Astrocyte (in vitro differentiated cells and primary cell): Measurements from ENCODE around the gene ARMH4. TPM values are rescaled to one million over a fixed set of nuclear protein-coding genes. Genes with fewer than 3 reads are reported as not detected.

ENCODE experiments used
- DNase-seq: peaks from one replicate; pipeline ENCODE4 v3.0.0-alpha.2; 2010; ENCODE audit warnings: low read depth
- FAIRE-seq: peaks from 2 replicates; lab custom pipeline; 2011; peaks lifted over from hg19 to GRCh38; lab: Jason Lieb, UNC
- H2AFZ ChIP-seq: 2 replicates; pipeline ENCODE4 v1.6.0; 2012; ENCODE audit warnings: low read depth, low read length, inconsistent platforms
- H3K27ac ChIP-seq: 2 replicates; pipeline ENCODE4 v1.5.1; 2011; ENCODE audit warnings: low read depth, low read length, inconsistent platforms
- H3K27me3 ChIP-seq: 2 replicates; pipeline ENCODE4 v1.6.0; 2011; ENCODE audit warnings: low read length, inconsistent platforms; ENCODE audit not compliant: insufficient read depth
- H3K36me3 ChIP-seq: 2 replicates; pipeline ENCODE4 v1.5.1; 2011; ENCODE audit warnings: low read length, inconsistent platforms; ENCODE audit not compliant: insufficient read depth
- H3K4me1 ChIP-seq: 2 replicates; pipeline ENCODE4 v1.5.1; 2011; ENCODE audit warnings: low read length, inconsistent platforms; ENCODE audit not compliant: insufficient read depth
- H3K4me2 ChIP-seq: 2 replicates; pipeline ENCODE4 v1.6.0; 2012; ENCODE audit warnings: low read length, inconsistent platforms
- H3K4me3 ChIP-seq: 2 replicates; pipeline ENCODE4 v1.5.1; 2011; ENCODE audit warnings: low read depth, mild to moderate bottlenecking, low read length, inconsistent platforms; ENCODE audit not compliant: insufficient read depth
- H3K79me2 ChIP-seq: 2 replicates; pipeline ENCODE4 v1.6.0; 2012; ENCODE audit warnings: mild to moderate bottlenecking, low read length, inconsistent platforms; ENCODE audit not compliant: insufficient read depth
- H3K9ac ChIP-seq: 2 replicates; pipeline ENCODE4 v1.6.0; 2012; ENCODE audit warnings: mild to moderate bottlenecking, low read length, inconsistent platforms
- H3K9me3 ChIP-seq: 2 replicates; pipeline ENCODE4 v1.5.1; 2012; ENCODE audit warnings: low read depth, mild to moderate bottlenecking, low read length, inconsistent platforms; ENCODE audit not compliant: insufficient read depth
- H4K20me1 ChIP-seq: 2 replicates; pipeline ENCODE4 v1.6.0; 2012; ENCODE audit warnings: low read length, inconsistent platforms; ENCODE audit not compliant: insufficient read depth
- H3K27ac Mint-ChIP-seq: one replicate; pipeline ENCODE4 v1.8.0; 2021; ENCODE audit warnings: mild to moderate bottlenecking, mixed read lengths; ENCODE audit not compliant: unreplicated experiment
- H3K27me3 Mint-ChIP-seq: one replicate; pipeline ENCODE4 v1.8.0; 2021; ENCODE audit warnings: low read depth, mixed read lengths; ENCODE audit not compliant: unreplicated experiment
- H3K36me3 Mint-ChIP-seq: one replicate; pipeline ENCODE4 v1.8.0; 2021; ENCODE audit warnings: low read depth, mixed read lengths; ENCODE audit not compliant: unreplicated experiment
- H3K4me1 Mint-ChIP-seq: one replicate; pipeline ENCODE4 v1.8.0; 2021; ENCODE audit warnings: low read depth, mixed read lengths; ENCODE audit not compliant: unreplicated experiment
- H3K4me3 Mint-ChIP-seq: one replicate; pipeline ENCODE4 v1.8.0; 2021; ENCODE audit warnings: mild to moderate bottlenecking, moderate library complexity, mixed read lengths; ENCODE audit not compliant: unreplicated experiment
- H3K9me3 Mint-ChIP-seq: one replicate; pipeline ENCODE4 v1.8.0; 2021; ENCODE audit warnings: mild to moderate bottlenecking, mixed read lengths; ENCODE audit not compliant: unreplicated experiment
- CTCF ChIP-seq: IDR thresholded peaks from 2 replicates; pipeline ENCODE4 v1.5.1; 2011; ENCODE audit warnings: low read depth, mild to moderate bottlenecking, inconsistent platforms, low read length, moderate library complexity; ENCODE audit not compliant: insufficient read depth
- EZH2 ChIP-seq: IDR thresholded peaks from 2 replicates; pipeline ENCODE4 v1.6.1; 2012; ENCODE audit warnings: mild to moderate bottlenecking, low read length, inconsistent platforms; ENCODE audit not compliant: insufficient read depth
- total RNA-seq: library from RNA; stranded (reverse); gene quantifications from 2 replicates; pipeline ENCODE4 v1.2.1, GENCODE V29; 2021

ARMH4 gene
- total RNA-seq, 1 donor from 2014 or later = 19.3 TPM

- no peaks in the 10 kb centered on the region for H3K36me3 Mint-ChIP-seq
- H3K27ac Mint-ChIP-seq = peak overlapping the region; percentile 81
- Histone ChIP-seq H2AFZ (no peak overlapping the region), H3K27me3 (no peaks in the 10 kb centered on the region), H3K79me2 (no peaks in the 10 kb centered on the region), H3K27ac (no peak overlapping the region), H4K20me1 (no peaks in the 10 kb centered on the region), H3K9me3 (no peaks in the 10 kb centered on the region), H3K9ac (no peak overlapping the region), H3K36me3 (no peaks in the 10 kb centered on the region), H3K4me2 (no peak overlapping the region), H3K4me3 (no peak overlapping the region), H3K4me1 (peaks cover 16% of the 10 kb centered on the region)
- peak; percentile 20 for FAIRE-seq
- H3K27me3 Mint-ChIP-seq = no peaks in the 10 kb centered on the region
- peaks cover 17% of the 10 kb centered on the region for H3K4me1 Mint-ChIP-seq
- TF ChIP-seq EZH2 = no peak
- no peak for TF ChIP-seq CTCF
- peak; percentile 83 for DNase-seq
- H3K9me3 Mint-ChIP-seq = no peaks in the 10 kb centered on the region
- no peak overlapping the region for H3K4me3 Mint-ChIP-seq
Measured at GRCh38 chr14:58133739-58134138, 18.3 kb downstream of the ARMH4 start.

GRCh38 chr14:58131386-58131785 is 20.6 kb downstream of the ARMH4 start:
- FAIRE-seq (no peak), DNase-seq (peak; percentile 52)
- H4K20me1 ChIP-seq = no peaks in the 10 kb centered on the region
- no peaks in the 10 kb centered on the region for H3K9me3 ChIP-seq
- H3K27me3 Mint-ChIP-seq = no peaks in the 10 kb centered on the region
- no peaks in the 10 kb centered on the region for H3K9me3 Mint-ChIP-seq
- no peak overlapping the region for H3K27ac Mint-ChIP-seq
- peak overlapping the region; percentile 20 for H3K27ac ChIP-seq
- H3K4me1 ChIP-seq = peaks cover 16% of the 10 kb centered on the region
- H3K79me2 ChIP-seq = no peaks in the 10 kb centered on the region
- H2AFZ ChIP-seq = no peak overlapping the region
- H3K27me3 ChIP-seq = no peaks in the 10 kb centered on the region
- H3K4me1 Mint-ChIP-seq = peaks cover 17% of the 10 kb centered on the region
- no peak overlapping the region for H3K4me3 ChIP-seq
- no peaks in the 10 kb centered on the region for H3K36me3 Mint-ChIP-seq
- no peak overlapping the region for H3K9ac ChIP-seq
- H3K4me3 Mint-ChIP-seq = no peak overlapping the region
- peak overlapping the region; percentile 13 for H3K4me2 ChIP-seq
- TF ChIP-seq CTCF (no peak), EZH2 (no peak)
- no peaks in the 10 kb centered on the region for H3K36me3 ChIP-seq

GRCh38 chr14:58130116-58130782 is 21.8 kb downstream of the ARMH4 start:
- Histone ChIP-seq H3K4me2 (no peak overlapping the region), H2AFZ (no peak overlapping the region), H4K20me1 (no peaks in the 10 kb centered on the region), H3K27ac (no peak overlapping the region), H3K27me3 (no peaks in the 10 kb centered on the region), H3K4me3 (no peak overlapping the region), H3K9ac (no peak overlapping the region), H3K79me2 (no peaks in the 10 kb centered on the region), H3K36me3 (no peaks in the 10 kb centered on the region), H3K9me3 (peaks cover 5% of the 10 kb centered on the region), H3K4me1 (peaks cover 16% of the 10 kb centered on the region)
- Mint-ChIP-seq H3K9me3 (no peaks in the 10 kb centered on the region), H3K27ac (no peak overlapping the region), H3K27me3 (no peaks in the 10 kb centered on the region), H3K36me3 (peaks cover 8% of the 10 kb centered on the region), H3K4me3 (no peak overlapping the region), H3K4me1 (peaks cover 17% of the 10 kb centered on the region)
- DNase-seq = no peak
- TF ChIP-seq CTCF (no peak), EZH2 (no peak)
- no peak for FAIRE-seq
